ENCODE results near the gene KRT15.

Gene KRT15

GRCh38 chr17:41511116-41511515 is 7.6 kb downstream of the KRT15 start:
- H3K4me3 ChIP-seq (ENCODE audit: low read length): no peak overlapping the region
- no peak for TF ChIP-seq ZNF274 (IDR thresholded peaks at IDR 0.05; ENCODE audit: low read depth, low read length)

GRCh38 chr17:41510251-41511065 is 8.2 kb downstream of the KRT15 start:
- no peak for TF ChIP-seq ZNF274 (IDR thresholded peaks at IDR 0.05; ENCODE audit: low read depth, low read length)
- H3K4me3 ChIP-seq (ENCODE audit: low read length): no peak overlapping the region

DNA sequence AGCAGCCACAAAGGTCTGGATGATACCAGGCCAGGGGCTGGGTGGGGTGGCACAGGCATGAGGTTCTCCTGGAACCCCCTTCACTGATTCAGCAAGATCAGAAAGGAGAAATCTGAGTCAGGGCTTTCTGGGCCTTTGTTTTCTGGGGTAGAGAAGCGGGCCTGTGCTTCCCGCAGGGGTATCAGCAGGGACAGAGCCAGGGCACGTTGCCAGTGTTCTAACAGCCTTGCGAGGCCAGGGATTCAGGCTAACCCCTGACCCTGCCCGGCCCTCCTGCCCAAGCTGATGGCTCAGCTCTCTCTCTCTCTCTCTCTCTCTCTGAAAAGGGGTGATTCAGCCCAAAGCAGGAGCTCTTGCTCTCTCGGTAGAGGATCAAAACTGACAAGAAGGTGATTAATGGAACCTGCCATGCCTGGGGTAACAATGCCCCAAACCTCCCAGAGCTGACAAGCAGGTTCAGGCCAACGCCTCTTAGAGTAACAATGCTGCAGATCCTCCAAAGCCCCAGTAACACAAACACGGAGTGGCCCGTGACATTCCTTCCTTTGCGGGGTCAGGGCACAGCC is 11.3 kb downstream of the KRT15 start:
- H3K4me3 ChIP-seq (ENCODE audit: low read length): no peak overlapping the region
- no peak for TF ChIP-seq ZNF274 (IDR thresholded peaks at IDR 0.05; ENCODE audit: low read depth, low read length)

GRCh38 chr17:41505809-41506767 is 12.6 kb downstream of the KRT15 start:
- H3K4me3 ChIP-seq (ENCODE audit: low read length): no peak overlapping the region
- no peak for TF ChIP-seq ZNF274 (IDR thresholded peaks at IDR 0.05; ENCODE audit: low read depth, low read length)

- H3K4me3 ChIP-seq (ENCODE audit: low read length): no peak within 1 kb of the TSS
- TF ChIP-seq ZNF274 (IDR thresholded peaks at IDR 0.05; ENCODE audit: low read depth, low read length): no peak
These were observed 13.5 kb downstream of the KRT15 start, which contains the start of gene KRT13 for GRCh38 chr17:41505007-41505808. Gene KRT13, minus strand, starts transcription at chr17:41505612. Its CDS starts 62 bp downstream, at chr17:41505550.

DNA sequence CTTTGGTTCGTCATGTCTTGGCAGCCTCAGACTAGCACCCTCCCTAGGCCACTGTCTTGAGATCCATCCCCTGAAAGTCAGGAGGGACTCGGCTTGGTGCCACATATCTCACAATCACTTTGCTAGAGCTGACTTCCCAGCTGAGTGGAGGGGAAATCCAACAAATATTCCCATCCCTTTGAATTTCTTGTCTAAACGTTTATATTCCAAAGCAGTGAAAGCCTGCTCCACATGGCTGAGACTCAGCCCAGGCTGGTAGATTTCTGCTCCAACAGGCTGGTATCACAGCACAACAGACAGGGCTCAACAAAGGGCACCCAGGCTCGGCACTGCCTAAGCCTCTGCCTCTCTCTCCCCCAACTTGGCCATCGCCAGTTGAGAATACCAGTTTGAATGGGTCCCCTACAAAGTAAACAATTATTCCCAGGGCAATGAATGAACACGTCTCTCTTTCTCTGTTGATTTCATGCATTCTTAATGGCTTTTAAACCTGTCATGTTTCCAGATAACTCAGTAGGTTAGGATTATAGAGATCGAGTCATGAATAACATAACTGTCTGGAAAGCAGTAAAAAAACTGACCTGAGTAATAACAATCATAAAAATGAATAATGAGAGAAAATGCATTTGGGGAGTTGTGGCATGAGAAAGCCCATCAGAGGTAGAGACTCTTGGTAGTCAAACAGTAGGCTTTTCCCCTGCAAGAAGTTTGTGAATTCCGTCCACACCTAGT is 14.3 kb downstream of the KRT15 start:
- no peak overlapping the region for H3K4me3 ChIP-seq (ENCODE audit: low read length)
- no peak for TF ChIP-seq ZNF274 (IDR thresholded peaks at IDR 0.05; ENCODE audit: low read depth, low read length)

DNA sequence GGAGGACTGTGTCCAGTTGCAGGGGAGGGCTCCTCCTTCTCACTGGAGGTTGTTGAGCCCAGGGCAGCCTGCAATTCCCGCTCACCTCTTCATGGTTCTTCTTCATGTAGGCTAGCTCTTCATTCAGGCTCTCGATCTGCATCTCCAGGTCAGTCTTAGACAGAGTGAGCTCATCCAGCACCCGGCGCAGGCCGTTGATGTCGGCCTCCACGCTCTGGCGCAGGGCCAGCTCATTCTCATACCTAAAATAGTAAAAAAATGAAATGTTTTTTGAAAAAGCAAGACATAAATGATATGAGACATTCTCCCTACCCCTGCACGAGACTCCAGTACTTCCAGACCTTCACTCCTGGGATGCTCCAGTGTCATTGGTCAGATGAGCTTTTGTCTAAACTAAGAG is 15.5 kb downstream of the KRT15 start:
- H3K4me3 ChIP-seq (ENCODE audit: low read length): no peak overlapping the region
- no peak for TF ChIP-seq ZNF274 (IDR thresholded peaks at IDR 0.05; ENCODE audit: low read depth, low read length)

DNA sequence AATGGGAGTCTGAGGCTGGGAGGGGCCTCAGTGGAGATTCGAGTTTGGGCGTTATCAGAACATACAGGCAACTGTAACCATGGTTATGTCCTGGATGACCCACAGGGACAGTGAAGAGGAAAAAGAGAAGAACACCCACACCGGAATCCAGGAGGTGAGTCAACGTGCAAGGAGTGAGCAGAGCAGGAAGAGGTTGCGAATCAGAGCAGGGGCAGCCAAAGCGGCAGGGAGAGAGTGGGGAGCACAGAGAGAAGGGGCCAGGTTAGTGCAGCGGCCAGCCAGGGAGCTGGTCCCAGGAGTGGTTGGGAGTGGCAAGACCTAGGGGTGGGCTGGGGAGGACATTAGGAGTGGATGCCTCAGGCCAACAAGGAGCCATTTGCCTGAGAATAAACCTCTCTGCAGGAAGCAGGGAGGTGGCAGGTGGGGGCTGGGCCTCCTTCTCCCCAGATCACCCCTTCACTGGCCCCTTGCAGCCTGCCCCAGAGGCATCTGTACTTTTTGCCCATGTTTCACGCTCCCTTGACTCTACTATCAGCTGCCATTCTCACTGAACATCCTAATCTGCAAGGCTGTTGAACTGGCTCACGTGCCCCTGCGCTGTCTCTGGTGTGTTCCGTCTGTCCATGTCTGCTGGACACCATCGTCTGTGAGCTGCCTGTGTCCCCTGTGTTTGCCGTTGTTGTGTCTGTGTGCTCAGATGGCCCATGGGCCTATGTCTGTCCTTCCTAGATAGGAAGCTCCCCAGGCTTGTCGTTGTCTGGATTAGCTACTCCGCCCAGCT is 18.4 kb downstream of the KRT15 start:
- TF ChIP-seq ZNF274 (IDR thresholded peaks at IDR 0.05; ENCODE audit: low read depth, low read length): no peak
- H3K4me3 ChIP-seq (ENCODE audit: low read length): no peak overlapping the region

DNA sequence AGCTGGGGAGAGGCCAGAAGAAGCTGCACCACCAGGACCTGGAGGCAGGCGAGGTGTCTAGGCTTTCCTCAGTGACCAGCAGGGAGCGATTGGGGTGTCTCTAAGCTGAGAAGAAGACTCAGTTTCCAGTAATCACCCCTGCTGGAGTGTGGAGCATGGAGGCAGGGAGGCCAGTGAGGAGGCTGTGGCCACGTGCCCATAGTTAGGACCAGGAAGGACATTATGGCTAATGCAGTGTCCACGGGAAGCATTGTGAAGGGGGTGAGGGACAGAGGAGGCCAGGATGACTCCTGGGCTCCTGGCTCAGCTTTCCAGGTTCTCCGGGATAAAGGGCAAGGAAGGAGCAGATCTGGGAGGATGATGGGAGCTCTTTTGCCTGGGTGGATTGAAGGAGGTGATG is 19.0 kb downstream of the KRT15 start:
- no peak overlapping the region for H3K4me3 ChIP-seq (ENCODE audit: low read length)
- no peak for TF ChIP-seq ZNF274 (IDR thresholded peaks at IDR 0.05; ENCODE audit: low read depth, low read length)

- TF ChIP-seq ZNF274 (IDR thresholded peaks at IDR 0.05; ENCODE audit: low read depth, low read length): no peak
These were observed 20.4 kb downstream of the KRT15 start for GRCh38 chr17:41498276-41498675.

DNA sequence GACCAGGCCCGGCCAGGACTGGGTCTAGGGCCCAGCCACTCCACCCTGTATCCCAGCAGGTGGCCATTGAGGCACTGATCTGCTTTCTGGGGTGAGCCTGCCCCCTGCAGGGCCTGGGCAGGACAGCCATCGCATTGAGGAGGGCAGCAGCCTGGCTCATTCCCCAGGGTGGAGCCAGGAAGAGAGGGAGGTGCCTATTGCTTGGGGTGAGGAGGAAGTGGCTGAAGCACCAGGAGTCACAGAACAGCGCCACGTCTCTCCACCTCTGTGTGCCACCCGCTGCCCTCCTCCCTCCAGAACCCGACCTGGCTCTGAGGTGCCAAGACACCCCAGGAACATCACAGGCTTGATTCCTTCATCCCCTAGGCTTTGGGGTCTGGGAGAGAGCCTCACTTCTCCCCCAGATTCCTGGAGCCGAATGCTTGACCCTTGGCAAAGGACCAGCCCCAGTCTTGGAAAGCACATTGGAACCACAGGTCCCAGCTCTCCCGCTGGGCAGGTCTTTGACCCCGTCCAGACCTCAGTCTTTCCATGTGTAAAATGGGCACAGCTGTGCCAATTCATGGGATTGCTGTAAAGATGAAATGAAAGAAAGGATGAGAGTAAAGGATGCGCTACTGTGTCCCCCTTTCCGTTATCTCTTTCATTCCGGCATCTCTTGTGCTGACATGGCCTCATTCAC is 21.7 kb downstream of the KRT15 start:
- no peak overlapping the region for H3K4me3 ChIP-seq (ENCODE audit: low read length)
- no peak for TF ChIP-seq ZNF274 (IDR thresholded peaks at IDR 0.05; ENCODE audit: low read depth, low read length)

More at GRCh38 chr17:41498276-41498675, 20.4 kb downstream of the KRT15 start:
- H3K4me3 ChIP-seq (ENCODE audit: low read length): no peak overlapping the region

DNA sequence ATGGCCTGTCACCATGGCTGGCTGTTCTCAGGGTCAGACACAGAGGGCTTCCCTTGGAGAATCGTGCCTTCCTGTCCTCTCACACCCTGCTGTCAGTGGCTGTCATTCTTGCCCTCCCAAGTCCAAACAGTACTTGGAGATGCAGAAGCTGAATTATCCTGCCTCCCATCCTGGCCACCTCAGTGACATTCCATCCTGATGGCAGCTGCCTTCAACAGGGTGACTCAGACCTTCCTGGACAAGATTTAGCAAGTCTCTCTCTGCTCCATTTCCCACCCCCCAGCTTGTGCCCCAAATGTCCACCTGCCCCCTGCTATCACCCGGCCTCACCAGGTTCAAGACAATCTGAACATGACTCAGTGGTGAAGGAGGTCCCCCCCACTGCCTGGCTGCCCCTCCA is 24.2 kb downstream of the KRT15 start:
- TF ChIP-seq ZNF274 (IDR thresholded peaks at IDR 0.05; ENCODE audit: low read depth, low read length): no peak
- H3K4me3 ChIP-seq (ENCODE audit: low read length): no peak overlapping the region
